HG03196 (cell line): Measurements from ENCODE around the gene SEPTIN10.
"Not testable (repeated sequence)": the region's sequence is repeated elsewhere in the genome, so short reads cannot be mapped to it uniquely, and the experiment has no call there.

Experiments used
- ATAC-seq: cut with Tn5 transposase; IDR thresholded peaks from one replicate; pipeline ENCODE4 v1.9.1; 2021; ENCODE audit not compliant: unreplicated experiment

Gene SEPTIN10

GRCh38 chr2:109554758-109555157 is 59.0 kb downstream of the SEPTIN10 start:
- ATAC-seq: no peak

GRCh38 chr2:109549016-109549590 is 64.7 kb downstream of the SEPTIN10 start:
- no peak for ATAC-seq

- ATAC-seq: no peak
Measured at GRCh38 chr2:109547280-109547679, 66.5 kb downstream of the SEPTIN10 start.

- no peak for ATAC-seq
Measured at GRCh38 chr2:109545828-109546713, 67.7 kb downstream of the SEPTIN10 start.

- ATAC-seq: no peak
Measured at GRCh38 chr2:109542384-109542783, 71.4 kb downstream of the SEPTIN10 start.

- ATAC-seq: no peak
Measured at GRCh38 chr2:109538546-109538945, 75.2 kb downstream of the SEPTIN10 start.

- ATAC-seq: no peak
Measured at GRCh38 chr2:109537565-109538222, 76.1 kb downstream of the SEPTIN10 start.

- not testable (repeated sequence) for ATAC-seq
Measured at GRCh38 chr2:109536556-109536955, 77.2 kb downstream of the SEPTIN10 start.

- ATAC-seq: no peak
Measured at GRCh38 chr2:109535217-109535946, 78.4 kb downstream of the SEPTIN10 start.

GRCh38 chr2:109533823-109534222 is 79.9 kb downstream of the SEPTIN10 start:
- no peak for ATAC-seq

- no peak for ATAC-seq
Measured at GRCh38 chr2:109532728-109533076, 81.1 kb downstream of the SEPTIN10 start.

- no peak for ATAC-seq
Measured at GRCh38 chr2:109531896-109532727, 81.7 kb downstream of the SEPTIN10 start.

- ATAC-seq: no peak
Measured at GRCh38 chr2:109531221-109531620, 82.5 kb downstream of the SEPTIN10 start.

GRCh38 chr2:109530712-109531111 is 83.1 kb downstream of the SEPTIN10 start:
- ATAC-seq: no peak

- no peak for ATAC-seq
Measured at GRCh38 chr2:109529532-109530449, 84.0 kb downstream of the SEPTIN10 start.

GRCh38 chr2:109528811-109529501 is 84.8 kb downstream of the SEPTIN10 start:
- no peak for ATAC-seq

- ATAC-seq: no peak
Measured at GRCh38 chr2:109527846-109528705, 85.7 kb downstream of the SEPTIN10 start.

- ATAC-seq: no peak
Measured at GRCh38 chr2:109527079-109527478, 86.7 kb downstream of the SEPTIN10 start.
